ENCODE data around the gene SLC5A2. TPM values are rescaled to one million over a fixed set of nuclear protein-coding genes. Genes with fewer than 3 reads are reported as not detected.

SLC5A2 gene
- total RNA-seq, 2 experiments from 2014 or later = 0.13 TPM; not detected in 1

- CTCF ChIA-PET = interaction anchor here (0.7 to 7.1 kb wide), 42 partner anchors 9 to 464 kb away, joined by 3 to 76 read pairs (median 4); partner anchors contain the start of genes KAT8, RUSF1, TGFB1I1 and ZNF267
- Mint-ChIP-seq H3K27me3 (ENCODE audit: low read depth) (no peaks in the 10 kb centered on the region), H3K4me3 (peak overlapping the region; percentile 91), H3K4me1 (ENCODE audit: low read depth) (peaks cover 40% of the 10 kb centered on the region), H3K27ac (peak overlapping the region; percentile 95), H3K9me3 (ENCODE audit: insufficient read depth) (no peaks in the 10 kb centered on the region), H3K36me3 (ENCODE audit: low read depth) (peaks cover 47% of the 10 kb centered on the region)
- ATAC-seq (no peak), DNase-seq (peak; percentile 58)
- POLR2A ChIA-PET = interaction anchor here (1.0 to 4.5 kb wide), 11 partner anchors 10 to 413 kb away, joined by 3 to 30 read pairs (median 6); partner anchors contain the start of genes FUS, KAT8, RUSF1 and ZNF267
Observed at GRCh38 chr16:31460582-31461002, 22.3 kb upstream of the SLC5A2 start.

GRCh38 chr16:31461201-31461920, 21.6 kb upstream of the SLC5A2 start:
- CTCF ChIA-PET = interaction anchor here (0.8 to 7.1 kb wide), 33 partner anchors 9 to 416 kb away, joined by 3 to 76 read pairs (median 5); partner anchors contain the start of genes KAT8, RUSF1, TGFB1I1 and ZNF843
- Mint-ChIP-seq H3K27ac (peak overlapping the region; percentile 50), H3K27me3 (ENCODE audit: low read depth) (no peaks in the 10 kb centered on the region), H3K4me3 (peak overlapping the region; percentile 13), H3K4me1 (ENCODE audit: low read depth) (peaks cover 34% of the 10 kb centered on the region), H3K9me3 (ENCODE audit: insufficient read depth) (no peaks in the 10 kb centered on the region), H3K36me3 (ENCODE audit: low read depth) (peaks cover 47% of the 10 kb centered on the region)
- POLR2A ChIA-PET = interaction anchor here (1.0 to 4.5 kb wide), 7 partner anchors 10 to 412 kb away, joined by 3 to 30 read pairs (median 6); partner anchors contain the start of genes FUS, KAT8, RUSF1 and ZNF267
- DNase-seq (no peak), ATAC-seq (no peak)

- Mint-ChIP-seq H3K27me3 (ENCODE audit: low read depth) (no peaks in the 10 kb centered on the region), H3K9me3 (ENCODE audit: insufficient read depth) (no peaks in the 10 kb centered on the region), H3K4me1 (ENCODE audit: low read depth) (peaks cover 32% of the 10 kb centered on the region), H3K27ac (no peak overlapping the region), H3K36me3 (ENCODE audit: low read depth) (peaks cover 46% of the 10 kb centered on the region), H3K4me3 (no peak overlapping the region)
- CTCF ChIA-PET = interaction anchor here (1.5 kb wide), 1 partner anchor 407 kb away, joined by 4 read pairs; no protein-coding TSS in a partner anchor
- POLR2A ChIA-PET = interaction anchor here (3.3 to 4.5 kb wide), 2 partner anchors 282 to 411 kb away, joined by 11 to 30 read pairs; partner anchors contain the start of genes FUS and ZNF267
- ATAC-seq (no peak), DNase-seq (no peak)
Observed at GRCh38 chr16:31461921-31462804, 20.8 kb upstream of the SLC5A2 start.

- H3K27ac Mint-ChIP-seq = no peak overlapping the region
- DNase-seq (no peak), ATAC-seq (no peak)
- ChIA-PET POLR2A (no interaction called here), CTCF (no interaction called here)
- peaks cover 34% of the 10 kb centered on the region for H3K4me1 Mint-ChIP-seq (ENCODE audit: low read depth)
- no peaks in the 10 kb centered on the region for H3K9me3 Mint-ChIP-seq (ENCODE audit: insufficient read depth)
- H3K4me3 Mint-ChIP-seq = no peak overlapping the region
- H3K36me3 Mint-ChIP-seq (ENCODE audit: low read depth) = peaks cover 40% of the 10 kb centered on the region
- H3K27me3 Mint-ChIP-seq (ENCODE audit: low read depth) = no peaks in the 10 kb centered on the region
Observed at GRCh38 chr16:31464348-31464769, 18.6 kb upstream of the SLC5A2 start.

GRCh38 chr16:31464781-31465260, 18.1 kb upstream of the SLC5A2 start:
- Mint-ChIP-seq H3K4me3 (no peak overlapping the region), H3K27ac (no peak overlapping the region), H3K27me3 (ENCODE audit: low read depth) (no peaks in the 10 kb centered on the region), H3K9me3 (ENCODE audit: insufficient read depth) (no peaks in the 10 kb centered on the region), H3K4me1 (ENCODE audit: low read depth) (peaks cover 34% of the 10 kb centered on the region), H3K36me3 (ENCODE audit: low read depth) (peaks cover 40% of the 10 kb centered on the region)
- ATAC-seq = no peak
- POLR2A ChIA-PET = no interaction called here
- DNase-seq = no peak
- CTCF ChIA-PET = interaction anchor here (1.1 kb wide), 1 partner anchor 405 kb away, joined by 3 read pairs; no protein-coding TSS in a partner anchor

GRCh38 chr16:31465788-31466370, 17.0 kb upstream of the SLC5A2 start:
- Mint-ChIP-seq H3K27me3 (ENCODE audit: low read depth) (no peaks in the 10 kb centered on the region), H3K27ac (peak overlapping the region; percentile 2), H3K9me3 (ENCODE audit: insufficient read depth) (no peaks in the 10 kb centered on the region), H3K4me1 (ENCODE audit: low read depth) (peaks cover 25% of the 10 kb centered on the region), H3K36me3 (ENCODE audit: low read depth) (peaks cover 37% of the 10 kb centered on the region), H3K4me3 (no peak overlapping the region)
- DNase-seq (no peak), ATAC-seq (no peak)
- POLR2A ChIA-PET = no interaction called here
- CTCF ChIA-PET = interaction anchor here (1.1 kb wide), 1 partner anchor 404 kb away, joined by 3 read pairs; no protein-coding TSS in a partner anchor

GRCh38 chr16:31466381-31466841, 16.5 kb upstream of the SLC5A2 start:
- DNase-seq (no peak), ATAC-seq (no peak)
- POLR2A ChIA-PET = no interaction called here
- no peaks in the 10 kb centered on the region for H3K9me3 Mint-ChIP-seq (ENCODE audit: insufficient read depth)
- CTCF ChIA-PET = no interaction called here
- H3K4me1 Mint-ChIP-seq (ENCODE audit: low read depth) = peaks cover 19% of the 10 kb centered on the region
- peak overlapping the region; percentile 87 for H3K27ac Mint-ChIP-seq
- H3K36me3 Mint-ChIP-seq (ENCODE audit: low read depth) = peaks cover 38% of the 10 kb centered on the region
- peaks cover 4% of the 10 kb centered on the region for H3K27me3 Mint-ChIP-seq (ENCODE audit: low read depth)
- no peak overlapping the region for H3K4me3 Mint-ChIP-seq

- peak overlapping the region; percentile 87 for H3K27ac Mint-ChIP-seq
- peaks cover 19% of the 10 kb centered on the region for H3K4me1 Mint-ChIP-seq (ENCODE audit: low read depth)
- H3K9me3 Mint-ChIP-seq (ENCODE audit: insufficient read depth) = no peaks in the 10 kb centered on the region
- H3K27me3 Mint-ChIP-seq (ENCODE audit: low read depth) = peaks cover 10% of the 10 kb centered on the region
- ATAC-seq = peak; percentile 45
- DNase-seq = peak; percentile 40
- H3K36me3 Mint-ChIP-seq (ENCODE audit: low read depth) = peaks cover 38% of the 10 kb centered on the region
- ChIA-PET CTCF (no interaction called here), POLR2A (no interaction called here)
- peak overlapping the region; percentile 28 for H3K4me3 Mint-ChIP-seq
Observed at GRCh38 chr16:31467151-31467773, 15.7 kb upstream of the SLC5A2 start.

GRCh38 chr16:31467858-31468257, 15.1 kb upstream of the SLC5A2 start:
- Mint-ChIP-seq H3K4me1 (ENCODE audit: low read depth) (peaks cover 24% of the 10 kb centered on the region), H3K9me3 (ENCODE audit: insufficient read depth) (no peaks in the 10 kb centered on the region), H3K4me3 (no peak overlapping the region), H3K27me3 (ENCODE audit: low read depth) (peaks cover 16% of the 10 kb centered on the region), H3K27ac (peak overlapping the region; percentile 87), H3K36me3 (ENCODE audit: low read depth) (peaks cover 35% of the 10 kb centered on the region)
- DNase-seq (no peak), ATAC-seq (no peak)
- ChIA-PET CTCF (no interaction called here), POLR2A (interaction anchor here (0.6 to 1.3 kb wide), 2 partner anchors 8 to 248 kb away, joined by 3 to 4 read pairs; no protein-coding TSS in a partner anchor)

GRCh38 chr16:31470615-31471014, 12.3 kb upstream of the SLC5A2 start:
- Mint-ChIP-seq H3K4me3 (no peak overlapping the region), H3K9me3 (ENCODE audit: insufficient read depth) (no peaks in the 10 kb centered on the region), H3K27ac (no peak overlapping the region), H3K4me1 (ENCODE audit: low read depth) (peaks cover 26% of the 10 kb centered on the region), H3K36me3 (ENCODE audit: low read depth) (peaks cover 16% of the 10 kb centered on the region), H3K27me3 (ENCODE audit: low read depth) (peaks cover 29% of the 10 kb centered on the region)
- CTCF ChIA-PET = interaction anchor here (1.4 kb wide), 1 partner anchor 10 kb away, joined by 4 read pairs; no protein-coding TSS in a partner anchor
- POLR2A ChIA-PET = interaction anchor here (1.2 kb wide), 1 partner anchor 10 kb away, joined by 3 read pairs; no protein-coding TSS in a partner anchor
- DNase-seq (no peak), ATAC-seq (no peak)

Data from activated CD8-positive, alpha-beta T cell treated with anti-CD3 and anti-CD28 coated beads, Interleukin-2, amount 10 ng/mL, durations not matched to agents 7 days and 5 days (primary cell).